CD4-positive, alpha-beta T cell treated with Interleukin-6 at 100 ng/mL for 8 hours (primary cell): ENCODE data around the gene RABGAP1L.
"Not testable (repeated sequence)": the region's sequence is repeated elsewhere in the genome, so short reads cannot be mapped to it uniquely, and the experiment has no call there.

Source experiments
- DNase-seq: peaks from one replicate; pipeline ENCODE4 v3.0.0-alpha.2; 2020; ENCODE audit warnings: mixed read lengths, low spot score

RABGAP1L gene

GRCh38 chr1:174816621-174817020 is 657.3 kb downstream of the RABGAP1L start:
- DNase-seq = not testable (repeated sequence)

DNA sequence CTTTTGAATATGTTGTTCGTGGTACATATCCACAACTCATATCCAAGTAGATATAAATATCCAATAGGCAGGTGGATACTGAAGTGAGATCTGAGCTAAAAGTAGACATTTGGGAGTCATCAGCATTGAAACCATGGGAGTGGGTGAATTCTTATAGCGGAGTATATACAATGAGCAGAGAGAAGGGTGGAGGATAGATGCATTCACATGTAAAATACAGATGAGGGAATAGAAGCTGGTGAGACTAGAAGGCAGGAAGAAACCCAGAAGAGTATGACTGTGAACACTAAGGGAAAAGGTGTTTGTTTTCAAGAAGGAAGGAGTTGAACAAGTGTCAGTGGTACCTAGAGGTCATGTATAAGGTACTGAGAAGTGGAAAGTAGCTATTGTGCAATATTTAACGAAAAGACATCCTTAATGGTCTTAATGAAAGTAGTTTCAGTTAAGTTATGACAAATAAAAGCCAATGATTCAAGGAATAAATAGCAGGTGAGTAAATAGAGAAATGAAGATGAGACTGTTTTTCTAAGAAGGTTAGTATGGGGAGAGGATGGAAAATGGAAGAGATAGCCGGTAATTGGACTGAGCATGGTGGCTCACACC is 658.8 kb downstream of the RABGAP1L start:
- DNase-seq = no peak

DNA sequence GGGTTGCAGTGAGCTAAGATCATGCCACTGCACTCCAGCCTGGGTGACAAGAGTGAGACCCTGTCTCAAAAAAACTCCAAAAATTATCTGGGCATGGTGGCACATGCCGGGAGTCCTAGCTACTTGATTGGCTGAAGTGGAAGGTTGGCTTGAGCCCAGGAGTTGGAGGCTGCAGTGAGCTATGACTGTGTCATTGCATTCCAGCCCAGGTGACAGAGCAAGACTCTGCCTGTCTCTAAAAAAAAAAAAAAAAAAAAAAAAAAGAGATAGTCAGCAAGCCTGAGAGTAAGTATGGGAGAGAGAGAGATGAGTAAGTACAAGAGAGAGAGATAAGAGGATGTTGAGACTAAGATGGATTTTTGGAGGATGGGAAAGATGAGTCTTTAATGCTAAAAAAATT is 659.6 kb downstream of the RABGAP1L start:
- no peak for DNase-seq

DNA sequence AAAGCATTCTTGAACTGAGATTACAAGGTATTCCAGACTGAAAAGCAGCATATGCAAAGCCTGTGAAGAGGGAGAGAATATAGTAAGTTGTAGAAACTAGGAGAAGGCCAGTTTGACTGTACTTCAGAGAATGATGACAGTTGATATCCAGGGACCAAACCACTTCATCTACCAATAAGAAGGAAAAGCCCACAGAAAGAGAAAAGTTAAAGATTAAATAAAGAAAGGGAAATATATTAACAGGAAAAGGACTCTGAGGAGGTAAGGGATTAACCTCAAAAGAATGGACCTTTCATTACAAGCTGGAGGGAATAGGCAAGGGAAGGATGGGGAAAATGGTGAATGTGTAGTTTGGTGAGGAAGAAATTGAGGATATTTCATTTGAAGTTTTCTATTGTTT is 660.3 kb downstream of the RABGAP1L start:
- DNase-seq = no peak

DNA sequence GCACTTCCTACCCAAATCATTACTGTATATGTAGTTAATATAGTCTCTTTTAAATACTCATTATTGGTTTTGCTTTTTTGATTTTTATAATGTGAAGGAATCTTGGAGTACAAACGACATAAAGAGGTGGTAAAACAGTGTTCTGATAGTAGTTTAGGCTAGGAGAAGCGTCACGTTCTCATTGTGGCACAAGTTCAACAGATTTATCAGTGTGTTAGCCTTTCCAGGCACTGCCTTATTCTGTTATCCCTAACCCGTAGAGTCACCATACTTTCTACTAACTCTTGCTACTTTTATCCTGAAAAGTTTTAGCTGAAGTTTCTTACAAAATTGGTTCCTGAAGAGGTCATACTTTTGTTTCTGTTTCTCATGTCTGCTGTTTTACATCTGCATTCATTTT is 665.8 kb downstream of the RABGAP1L start:
- no peak for DNase-seq

- DNase-seq = no peak
Measured at GRCh38 chr1:174825806-174826205, 666.5 kb downstream of the RABGAP1L start.

- no peak for DNase-seq
Measured at GRCh38 chr1:174828264-174828663, 668.9 kb downstream of the RABGAP1L start.

GRCh38 chr1:174829990-174830389 is 670.7 kb downstream of the RABGAP1L start:
- DNase-seq = no peak

- no peak for DNase-seq
Measured at GRCh38 chr1:174836543-174836942, 677.2 kb downstream of the RABGAP1L start.

GRCh38 chr1:174837386-174837785 is 678.1 kb downstream of the RABGAP1L start:
- no peak for DNase-seq

- DNase-seq = no peak
Measured at GRCh38 chr1:174839211-174839610, 679.9 kb downstream of the RABGAP1L start.

- no peak for DNase-seq
Measured at GRCh38 chr1:174841747-174842146, 682.4 kb downstream of the RABGAP1L start.

GRCh38 chr1:174848593-174849560 is 689.6 kb downstream of the RABGAP1L start:
- not testable (repeated sequence) for DNase-seq

GRCh38 chr1:174850726-174851125 is 691.4 kb downstream of the RABGAP1L start:
- DNase-seq = no peak

GRCh38 chr1:174858301-174858700 is 699.0 kb downstream of the RABGAP1L start:
- no peak for DNase-seq

GRCh38 chr1:174870319-174870718 is 711.0 kb downstream of the RABGAP1L start:
- DNase-seq = no peak

- DNase-seq = no peak
Measured at GRCh38 chr1:174871886-174872285, 712.6 kb downstream of the RABGAP1L start.

DNA sequence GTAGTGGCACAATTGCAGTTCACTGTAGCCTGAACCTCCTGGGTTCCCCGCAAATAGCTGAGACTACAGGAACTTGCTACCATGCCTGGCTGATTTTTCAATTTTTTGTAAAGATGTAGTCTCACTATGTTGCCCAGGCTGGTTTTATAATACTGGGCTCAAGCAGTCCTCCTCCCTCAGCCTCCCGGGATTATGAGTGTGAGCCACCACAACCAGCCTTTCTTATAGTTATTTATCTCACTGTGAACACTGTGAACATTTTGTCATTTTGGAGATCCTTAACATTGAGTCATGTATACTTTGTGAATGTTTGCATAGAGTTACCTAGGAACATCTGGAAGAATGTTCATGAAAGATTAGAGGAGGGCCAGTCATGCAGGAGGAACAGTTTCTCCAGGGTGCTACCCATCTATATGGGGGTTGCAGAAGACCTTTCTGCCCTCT is 713.3 kb downstream of the RABGAP1L start:
- DNase-seq = no peak

GRCh38 chr1:174874331-174875053 is 715.2 kb downstream of the RABGAP1L start:
- no peak for DNase-seq

DNA sequence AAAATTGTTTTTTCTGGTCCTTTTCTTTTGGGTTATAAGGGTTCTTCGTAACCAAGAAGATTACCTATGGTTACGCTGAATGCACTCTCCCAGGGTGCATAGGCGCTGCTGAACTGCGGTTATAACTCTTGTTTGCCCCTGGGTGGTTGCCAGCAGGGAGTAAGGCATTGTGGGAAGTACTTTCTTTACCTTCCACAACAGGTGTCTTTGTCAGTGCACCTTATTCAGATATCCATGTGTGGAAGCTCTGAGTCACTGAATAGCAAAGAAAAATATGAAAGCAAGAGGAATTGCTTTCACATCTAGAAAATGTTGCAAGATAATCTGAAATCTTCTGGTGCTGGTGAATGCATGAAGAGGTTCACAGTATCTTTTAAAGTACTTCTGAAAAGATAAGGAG is 716.0 kb downstream of the RABGAP1L start:
- peak; percentile 56 for DNase-seq

DNA sequence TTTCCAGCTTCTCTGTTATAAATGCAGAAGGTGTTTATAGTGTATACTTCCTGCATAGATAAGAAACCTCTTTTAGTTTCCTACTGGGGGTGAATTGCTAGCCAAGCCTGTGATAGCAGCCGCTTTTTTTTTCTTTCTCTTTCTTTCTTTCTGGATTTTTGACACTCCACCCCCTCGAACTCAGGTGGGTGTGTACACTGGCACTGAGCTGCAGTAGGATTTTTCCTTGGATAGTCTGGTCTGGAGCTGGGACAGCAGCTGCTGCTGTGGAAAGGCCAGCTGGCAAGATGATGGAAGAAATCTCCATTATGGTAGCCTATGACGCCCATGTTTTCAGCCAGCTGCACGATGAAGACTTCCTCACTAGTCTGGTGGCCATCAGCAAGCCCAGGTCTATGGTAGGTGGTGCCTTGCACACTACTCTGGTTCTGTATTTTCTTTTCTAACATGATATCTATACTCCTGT is 717.9 kb downstream of the RABGAP1L start:
- no peak for DNase-seq

DNA sequence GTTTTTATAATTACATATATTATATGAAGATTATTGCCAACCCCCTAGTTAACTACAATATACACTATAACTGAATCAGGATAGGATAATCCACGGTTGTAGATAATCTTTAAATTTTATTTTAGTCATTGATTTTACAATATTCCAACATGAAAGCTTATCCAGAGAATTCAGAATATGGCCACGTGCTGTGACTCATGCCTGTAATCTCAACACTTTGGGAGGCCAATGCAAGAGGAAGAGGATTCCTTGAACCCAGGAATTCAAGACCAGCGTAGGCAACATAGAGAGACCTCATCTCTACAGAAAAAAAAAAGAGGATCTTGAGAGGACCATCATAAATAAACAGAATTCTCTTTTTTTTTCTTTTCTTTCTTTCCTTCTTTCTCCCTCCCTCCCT is 720.9 kb downstream of the RABGAP1L start:
- no peak for DNase-seq
